B cell (primary cell): ENCODE data around the gene KATNB1. TPM values are rescaled to one million over a fixed set of nuclear protein-coding genes. Genes with fewer than 3 reads are reported as not detected.

Experiments used
- ATAC-seq: fragments of 200-7000 bp; cut with Tn5 transposase; one replicate; pipeline ENCODE4 v1.10.0; 2021; ENCODE audit warnings: low read depth, mild to moderate bottlenecking, moderate number of reproducible peaks, moderate library complexity
- CTCF ChIA-PET: fragments of 350-600 bp; sonication (Branson Sonifier 250); formaldehyde crosslinking; loops from one replicate; lab custom pipeline; 2021; ENCODE audit warnings: antibody characterized with exemption, inconsistent platforms; lab: Charles Lee
- POLR2A ChIA-PET: fragments of 350-600 bp; sonication (Branson Sonifier 250); formaldehyde crosslinking; loops from one replicate; lab custom pipeline; 2021; ENCODE audit warnings: antibody characterized with exemption; lab: Charles Lee
- DNase-seq: peaks from one replicate; pipeline ENCODE4 v3.0.0; 2013
- H2AFZ ChIP-seq: 2 replicates; pipeline ENCODE4 v1.6.1; 2012; ENCODE audit warnings: mild to moderate bottlenecking, low read depth, low read length; ENCODE audit not compliant: insufficient read depth, poor library complexity, severe bottlenecking
- H3K27ac ChIP-seq, 2 donors: 1 replicate in 1 of 2; 2 replicates in 1 of 2; pipeline ENCODE4 v1.5.1; 2012 to 2013; ENCODE audit warnings: low read length in 2 of 2, mild to moderate bottlenecking in 2 of 2, moderate library complexity in 1 of 2
- H3K27me3 ChIP-seq, 4 experiments: fragments of 200-600 bp in 1 of 4; sonication (generic) in 1 of 4; replicated peaks in 1 of 4; 1 replicate in 2 of 4; 2 replicates in 2 of 4; pipeline versions ENCODE4 v1.6.1 to v1.7.0; 2013 to 2016; ENCODE audit warnings: low read length in 3 of 4, mild to moderate bottlenecking in 2 of 4, mixed read lengths in 1 of 4, moderate library complexity in 1 of 4; ENCODE audit not compliant: insufficient read depth in 4 of 4, control insufficient read depth in 3 of 4; ENCODE audit errors: control extremely low read depth in 1 of 4
- H3K36me3 ChIP-seq, 2 experiments: replicated peaks in 1 of 2; 1 replicate in 1 of 2; 2 replicates in 1 of 2; pipeline versions ENCODE4 v1.6.1 to v1.7.1; 2013; ENCODE audit warnings: low read length in 1 of 2; ENCODE audit not compliant: insufficient read depth in 2 of 2, control insufficient read depth in 1 of 2; ENCODE audit errors: control extremely low read depth in 1 of 2, extremely low read depth in 1 of 2
- H3K4me1 ChIP-seq, 2 donors: fragments of 200-600 bp in 1 of 2; sonication (generic) in 1 of 2; 1 replicate in 1 of 2; 2 replicates in 1 of 2; pipeline versions ENCODE4 v1.5.1 to v1.6.1; 2013 to 2017; ENCODE audit warnings: low read length in 2 of 2; ENCODE audit not compliant: control insufficient read depth in 2 of 2, insufficient read depth in 2 of 2
- H3K4me2 ChIP-seq: replicated peaks from 2 replicates; pipeline ENCODE3; 2012; ENCODE audit warnings: mild to moderate bottlenecking, low read depth, low read length; ENCODE audit not compliant: poor library complexity, severe bottlenecking
- H3K4me3 ChIP-seq, 5 experiments: fragments of 200-600 bp in 1 of 5; sonication (generic) in 1 of 5; 1 replicate in 3 of 5; 2 replicates in 2 of 5; pipeline versions ENCODE4 v1.5.1 to v1.7.0; 2011 to 2016; ENCODE audit warnings: low read length in 4 of 5, mild to moderate bottlenecking in 4 of 5, low read depth in 2 of 5, control low read depth in 1 of 5, moderate library complexity in 1 of 5; ENCODE audit not compliant: insufficient read depth in 1 of 5; ENCODE audit errors: control extremely low read depth in 1 of 5, extremely low read depth in 1 of 5
- H3K79me2 ChIP-seq: fragments of 200-600 bp; sonication (generic); one replicate; pipeline ENCODE4 v1.6.0; 2016; ENCODE audit warnings: low read length; ENCODE audit not compliant: control insufficient read depth, insufficient read depth
- H3K9ac ChIP-seq: fragments of 200-600 bp; sonication (generic); 2 replicates; pipeline ENCODE4 v1.6.1; 2017; ENCODE audit warnings: mild to moderate bottlenecking, low read length, moderate library complexity
- H3K9me3 ChIP-seq, 3 donors: one replicate each; pipeline versions ENCODE4 v1.6.1 to v1.7.1; 2013; ENCODE audit warnings: low read length in 2 of 3; ENCODE audit not compliant: control insufficient read depth in 2 of 3, insufficient read depth in 1 of 3; ENCODE audit errors: control extremely low read depth in 1 of 3
- H4K20me1 ChIP-seq: 2 replicates; pipeline ENCODE4 v1.6.0; 2012; ENCODE audit warnings: mild to moderate bottlenecking, low read length; ENCODE audit not compliant: insufficient read depth, control insufficient read depth, poor library complexity, severe bottlenecking
- H3K27ac Mint-ChIP-seq: one replicate; pipeline ENCODE4 v1.8.0; 2021; ENCODE audit warnings: mixed read lengths
- H3K27me3 Mint-ChIP-seq: one replicate; pipeline ENCODE4 v1.8.0; 2021; ENCODE audit warnings: mixed read lengths
- H3K4me1 Mint-ChIP-seq: one replicate; pipeline ENCODE4 v1.8.0; 2021; ENCODE audit warnings: mixed read lengths
- H3K4me3 Mint-ChIP-seq: one replicate; pipeline ENCODE4 v1.8.0; 2021; ENCODE audit warnings: mixed read lengths
- H3K9me3 Mint-ChIP-seq: one replicate; pipeline ENCODE4 v1.8.0; 2022; ENCODE audit warnings: mixed read lengths; ENCODE audit not compliant: insufficient read depth
- CTCF ChIP-seq: fragments of 200-600 bp; IDR thresholded peaks from one replicate; pipeline ENCODE4 v1.8.0; 2022; ENCODE audit warnings: antibody characterized with exemption, mild to moderate bottlenecking
- EZH2 ChIP-seq: IDR thresholded peaks from 2 replicates; pipeline ENCODE4 v1.6.1; 2012; ENCODE audit warnings: borderline replicate concordance, low read depth, mild to moderate bottlenecking, moderate library complexity, low read length; ENCODE audit not compliant: insufficient read depth, poor library complexity, severe bottlenecking
- WGBS: methylation state at CpG from one replicate; pipeline ENCODE4 v1.1.5; 2013; ENCODE audit warnings: missing lambda C conversion rate; ENCODE audit not compliant: insufficient coverage; 5-methylcytosine and 5-hydroxymethylcytosine counted together
- intact Hi-C: fragments of 100-400 bp; cut with micrococcal nuclease; formaldehyde crosslinking; loops from one replicate; pipeline ENCODE4 v1.10.0; 2022
- polyA plus RNA-seq: library from polyadenylated mRNA; depleted of rRNA; stranded (reverse); fragments of >200 nt; gene quantifications from 2 replicates; pipeline ENCODE4 v1.2.3, GENCODE V29; 2012
- total RNA-seq, 2 donors: library from RNA; stranded (reverse); fragments of 120-200 nt in 1 of 2; gene quantifications; 1 replicate in 1 of 2; 2 replicates in 1 of 2; pipeline versions ENCODE4 v1.2.3 to v1.2.4, GENCODE V29; 2013 to 2022

The KATNB1 gene
- total and polyA plus RNA-seq, 2 donors (not counting 1 experiment from before 2014, with no cell fraction given) = 20.3 to 29.0 TPM

GRCh38 chr16:57770361-57770760 is 34.8 kb downstream of the KATNB1 start:
- Histone ChIP-seq H4K20me1 (no peaks in the 10 kb centered on the region), H3K4me1 (no peaks in the 10 kb centered on the region), H3K27ac (no peak overlapping the region), H3K4me2 (no peak overlapping the region), H3K79me2 (no peaks in the 10 kb centered on the region), H2AFZ (no peak overlapping the region), H3K9ac (no peak overlapping the region), H3K36me3 (no peaks in the 10 kb centered on the region), H3K27me3 (no peaks in the 10 kb centered on the region), H3K9me3 (no peaks in the 10 kb centered on the region), H3K4me3 (no peak overlapping the region)
- no peaks in the 10 kb centered on the region for H3K9me3 Mint-ChIP-seq
- ChIA-PET POLR2A (no interaction called here), CTCF (no interaction called here)
- no peak overlapping the region for H3K27ac Mint-ChIP-seq
- ATAC-seq (no peak), DNase-seq (no peak)
- H3K27me3 Mint-ChIP-seq = no peaks in the 10 kb centered on the region
- no peak overlapping the region for H3K4me3 Mint-ChIP-seq
- WGBS = 95% methylated on average over 15 of the region's 15 CpGs
- TF ChIP-seq CTCF (no peak), EZH2 (no peak)
- no peaks in the 10 kb centered on the region for H3K4me1 Mint-ChIP-seq
- intact Hi-C loops = no loop called here

DNA sequence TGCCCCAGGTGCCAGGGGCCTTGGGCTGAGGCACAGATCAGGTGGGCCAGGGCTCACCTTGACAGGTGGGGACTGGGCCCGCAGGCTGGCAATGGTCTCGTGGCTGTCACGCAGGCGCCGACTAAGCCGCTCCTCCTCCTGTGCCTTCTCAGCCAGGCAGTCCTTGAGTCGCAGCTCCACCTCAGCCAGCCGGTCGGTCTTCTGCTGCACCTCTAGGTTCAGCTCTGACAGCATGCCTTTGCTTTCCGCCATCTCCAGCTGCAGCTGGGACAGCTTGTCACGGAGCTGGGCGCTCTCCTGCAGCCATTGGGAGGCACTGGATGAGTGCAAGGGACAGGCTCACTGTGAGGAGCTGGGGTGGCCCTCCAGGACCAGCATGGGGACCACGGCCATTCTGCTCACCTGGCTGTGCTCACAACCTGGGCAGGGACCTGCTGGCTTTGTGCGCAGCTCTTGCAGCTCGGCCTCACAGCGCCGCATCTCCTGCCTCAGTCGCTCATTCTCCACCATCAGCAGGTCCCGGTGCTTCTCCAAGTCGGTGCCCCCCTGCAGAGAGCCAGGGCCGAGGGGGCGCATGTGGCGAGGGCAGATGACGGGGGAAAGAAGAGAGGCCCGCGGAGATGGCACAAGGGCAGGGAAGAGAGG is 35.7 kb downstream of the KATNB1 start:
- H3K79me2 ChIP-seq = no peaks in the 10 kb centered on the region
- CTCF ChIA-PET = no interaction called here
- H3K4me3 ChIP-seq = no peak overlapping the region
- H3K27me3 Mint-ChIP-seq = no peaks in the 10 kb centered on the region
- H3K27ac ChIP-seq = no peak overlapping the region
- no peaks in the 10 kb centered on the region for H3K9me3 Mint-ChIP-seq
- no peak overlapping the region for H3K9ac ChIP-seq
- no peaks in the 10 kb centered on the region for H3K36me3 ChIP-seq
- intact Hi-C loops = no loop called here
- POLR2A ChIA-PET = no interaction called here
- H3K27me3 ChIP-seq = no peaks in the 10 kb centered on the region
- no peaks in the 10 kb centered on the region for H3K4me1 ChIP-seq
- H3K27ac Mint-ChIP-seq = no peak overlapping the region
- no peaks in the 10 kb centered on the region for H4K20me1 ChIP-seq
- no peaks in the 10 kb centered on the region for H3K9me3 ChIP-seq
- ATAC-seq = no peak
- no peak overlapping the region for H3K4me2 ChIP-seq
- TF ChIP-seq EZH2 (no peak), CTCF (no peak)
- no peak overlapping the region for H2AFZ ChIP-seq
- WGBS = 95% methylated on average over 16 of the region's 26 CpGs
- no peak for DNase-seq
- no peak overlapping the region for H3K4me3 Mint-ChIP-seq
- no peaks in the 10 kb centered on the region for H3K4me1 Mint-ChIP-seq
